Neural progenitor cell (in vitro differentiated cells): ENCODE measurements around the gene PLA2G3.

Source experiments
- EZH2 ChIP-seq: fragments of 200-600 bp; sonication (generic); IDR thresholded peaks from 2 replicates; pipeline ENCODE4 v1.6.1; 2017; ENCODE audit warnings: antibody characterized with exemption, mild to moderate bottlenecking, moderate library complexity
- TF ChIP-seq, protein P1 (sequence below): fragments of 200-600 bp; sonication (generic); IDR thresholded peaks from 2 replicates; pipeline ENCODE4 v1.5.1; 2017; ENCODE audit warnings: antibody characterized with exemption, mild to moderate bottlenecking

DNA sequence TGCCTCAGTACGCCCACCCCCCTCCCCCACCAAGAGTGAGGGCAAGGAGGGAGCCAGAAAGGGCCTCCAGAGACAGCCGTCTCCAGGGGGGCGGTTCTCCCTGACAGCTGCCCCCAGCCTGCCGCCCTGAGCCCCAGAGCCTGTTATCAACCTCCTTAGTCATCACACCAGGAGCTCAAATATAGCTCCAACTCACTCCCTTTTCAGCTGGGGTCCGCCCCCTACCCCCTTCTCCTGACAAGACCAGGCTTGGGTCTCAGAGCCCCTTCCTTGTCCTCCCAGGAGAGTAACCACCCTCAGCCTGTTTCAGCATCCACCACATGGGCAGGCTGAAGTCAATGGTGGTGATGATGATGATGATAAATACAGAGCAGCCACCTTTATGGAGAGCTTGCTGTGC is 20.1 kb downstream of the PLA2G3 start:
- TF ChIP-seq, protein P1, sequence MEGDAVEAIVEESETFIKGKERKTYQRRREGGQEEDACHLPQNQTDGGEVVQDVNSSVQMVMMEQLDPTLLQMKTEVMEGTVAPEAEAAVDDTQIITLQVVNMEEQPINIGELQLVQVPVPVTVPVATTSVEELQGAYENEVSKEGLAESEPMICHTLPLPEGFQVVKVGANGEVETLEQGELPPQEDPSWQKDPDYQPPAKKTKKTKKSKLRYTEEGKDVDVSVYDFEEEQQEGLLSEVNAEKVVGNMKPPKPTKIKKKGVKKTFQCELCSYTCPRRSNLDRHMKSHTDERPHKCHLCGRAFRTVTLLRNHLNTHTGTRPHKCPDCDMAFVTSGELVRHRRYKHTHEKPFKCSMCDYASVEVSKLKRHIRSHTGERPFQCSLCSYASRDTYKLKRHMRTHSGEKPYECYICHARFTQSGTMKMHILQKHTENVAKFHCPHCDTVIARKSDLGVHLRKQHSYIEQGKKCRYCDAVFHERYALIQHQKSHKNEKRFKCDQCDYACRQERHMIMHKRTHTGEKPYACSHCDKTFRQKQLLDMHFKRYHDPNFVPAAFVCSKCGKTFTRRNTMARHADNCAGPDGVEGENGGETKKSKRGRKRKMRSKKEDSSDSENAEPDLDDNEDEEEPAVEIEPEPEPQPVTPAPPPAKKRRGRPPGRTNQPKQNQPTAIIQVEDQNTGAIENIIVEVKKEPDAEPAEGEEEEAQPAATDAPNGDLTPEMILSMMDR, result no peak
- no peak for TF ChIP-seq EZH2
